ENCODE results near the gene KLC1.

GRCh38 chr14:103638594-103638993 lies 9.6 kb downstream of the KLC1 start:
- TF ChIP-seq, protein P1, sequence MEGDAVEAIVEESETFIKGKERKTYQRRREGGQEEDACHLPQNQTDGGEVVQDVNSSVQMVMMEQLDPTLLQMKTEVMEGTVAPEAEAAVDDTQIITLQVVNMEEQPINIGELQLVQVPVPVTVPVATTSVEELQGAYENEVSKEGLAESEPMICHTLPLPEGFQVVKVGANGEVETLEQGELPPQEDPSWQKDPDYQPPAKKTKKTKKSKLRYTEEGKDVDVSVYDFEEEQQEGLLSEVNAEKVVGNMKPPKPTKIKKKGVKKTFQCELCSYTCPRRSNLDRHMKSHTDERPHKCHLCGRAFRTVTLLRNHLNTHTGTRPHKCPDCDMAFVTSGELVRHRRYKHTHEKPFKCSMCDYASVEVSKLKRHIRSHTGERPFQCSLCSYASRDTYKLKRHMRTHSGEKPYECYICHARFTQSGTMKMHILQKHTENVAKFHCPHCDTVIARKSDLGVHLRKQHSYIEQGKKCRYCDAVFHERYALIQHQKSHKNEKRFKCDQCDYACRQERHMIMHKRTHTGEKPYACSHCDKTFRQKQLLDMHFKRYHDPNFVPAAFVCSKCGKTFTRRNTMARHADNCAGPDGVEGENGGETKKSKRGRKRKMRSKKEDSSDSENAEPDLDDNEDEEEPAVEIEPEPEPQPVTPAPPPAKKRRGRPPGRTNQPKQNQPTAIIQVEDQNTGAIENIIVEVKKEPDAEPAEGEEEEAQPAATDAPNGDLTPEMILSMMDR (IDR thresholded peaks at IDR 0.05) = no peak
- TF ChIP-seq POLR2A (IDR thresholded peaks at IDR 0.05) = no peak
